MM.1S (cell line): ENCODE measurements around the gene CHMP2A.

Experiments
- DNase-seq: peaks from one replicate; pipeline ENCODE4 v3.0.0-alpha.2; 2015
- H2AFZ ChIP-seq: fragments of 300-600 bp; sonication (generic); 2 replicates; pipeline ENCODE4 v1.6.0; 2016; ENCODE audit warnings: antibody characterized with exemption, low read length
- H3F3A ChIP-seq: fragments of 300-600 bp; sonication (generic); 2 replicates; pipeline ENCODE4 v1.6.1; 2016; ENCODE audit warnings: mild to moderate bottlenecking, antibody characterized with exemption, low read length, moderate library complexity, mixed read lengths; ENCODE audit not compliant: insufficient read depth
- H3K27ac ChIP-seq: fragments of 300-600 bp; sonication (generic); 2 replicates; pipeline ENCODE4 v1.5.1; 2016; ENCODE audit warnings: mild to moderate bottlenecking, low read length
- H3K27me3 ChIP-seq: fragments of 300-600 bp; sonication (generic); replicated peaks from 2 replicates; pipeline ENCODE4 v1.6.0; 2016; ENCODE audit warnings: low read length; ENCODE audit not compliant: insufficient read depth
- H3K36me3 ChIP-seq: fragments of 300-600 bp; sonication (generic); replicated peaks from 2 replicates; pipeline ENCODE4 v1.6.1; 2016; ENCODE audit warnings: mild to moderate bottlenecking, low read length, mixed read lengths; ENCODE audit not compliant: insufficient read depth
- H3K4me1 ChIP-seq: fragments of 300-600 bp; sonication (generic); 2 replicates; pipeline ENCODE4 v1.6.1; 2016; ENCODE audit warnings: low read length, mixed read lengths
- H3K4me2 ChIP-seq: fragments of 300-600 bp; sonication (generic); 2 replicates; pipeline ENCODE4 v1.6.0; 2016; ENCODE audit warnings: low read depth, low read length
- H3K4me3 ChIP-seq: fragments of 300-600 bp; sonication (generic); 2 replicates; pipeline ENCODE4 v1.5.1; 2016; ENCODE audit warnings: low read length, mixed read lengths
- H3K79me2 ChIP-seq: fragments of 300-600 bp; sonication (generic); 2 replicates; pipeline ENCODE4 v1.6.1; 2016; ENCODE audit warnings: mixed run types, low read length, mixed read lengths
- H3K9ac ChIP-seq: fragments of 300-600 bp; sonication (generic); 2 replicates; pipeline ENCODE4 v1.6.1; 2016; ENCODE audit warnings: low read length, mixed read lengths
- H3K9me2 ChIP-seq: fragments of 300-600 bp; sonication (generic); replicated peaks from 2 replicates; pipeline ENCODE4 v1.6.1; 2016; ENCODE audit warnings: mild to moderate bottlenecking, low read length, mixed read lengths; ENCODE audit not compliant: insufficient read depth
- H3K9me3 ChIP-seq: fragments of 300-600 bp; sonication (generic); replicated peaks from 2 replicates; pipeline ENCODE4 v1.6.1; 2016; ENCODE audit warnings: mild to moderate bottlenecking, low read length, mixed read lengths; ENCODE audit not compliant: insufficient read depth
- H4K20me1 ChIP-seq: fragments of 300-600 bp; sonication (generic); 2 replicates; pipeline ENCODE4 v1.6.1; 2016; ENCODE audit warnings: mild to moderate bottlenecking, low read length, moderate library complexity, mixed read lengths; ENCODE audit not compliant: insufficient read depth
- CTCF ChIP-seq: fragments of 300-600 bp; sonication (generic); IDR thresholded peaks from 2 replicates; pipeline ENCODE4 v1.5.1; 2016; ENCODE audit warnings: antibody characterized with exemption, low read length, mixed read lengths
- EZH2 ChIP-seq: fragments of 300-600 bp; sonication (generic); optimal IDR thresholded peaks from 2 replicates; pipeline ENCODE3; 2017; ENCODE audit warnings: low read depth, mild to moderate bottlenecking, antibody characterized with exemption, low read length, mixed read lengths
- EZH2phosphoT487 ChIP-seq: fragments of 300-600 bp; sonication (generic); IDR thresholded peaks from 2 replicates; pipeline ENCODE4 v1.6.1; 2018; ENCODE audit warnings: antibody characterized with exemption, low read length

CHMP2A gene

GRCh38 chr19:58554494-58555368 is at the start of gene CHMP2A:
Gene CHMP2A (minus strand): TSS chr19:58555105. CDS start chr19:58554212, 893 bp downstream.
- no peaks in the 10 kb centered on the region for H3K9me3 ChIP-seq
- H3K27ac ChIP-seq, result peak within 1 kb of the TSS; percentile 88
- H3K9ac ChIP-seq, result peak within 1 kb of the TSS; percentile 92
- peak within 1 kb of the TSS; percentile 81 for H2AFZ ChIP-seq
- DNase-seq, result peak; percentile 96
- H4K20me1 ChIP-seq, result peaks cover 8% of the 10 kb centered on the region; the same call in 1 of the 2 replicates
- no peaks in the 10 kb centered on the region for H3K27me3 ChIP-seq
- peak within 1 kb of the TSS; percentile 95 for H3K4me3 ChIP-seq
- peaks cover 45% of the 10 kb centered on the region for H3K79me2 ChIP-seq
- TF ChIP-seq EZH2phosphoT487 (no peak), EZH2 (no peak), CTCF (no peak)
- peaks cover 22% of the 10 kb centered on the region for H3K4me1 ChIP-seq
- peaks cover 3% of the 10 kb centered on the region; the same call in 1 of the 2 replicates for H3K36me3 ChIP-seq
- H3F3A ChIP-seq, result peaks cover 63% of the 10 kb centered on the region
- H3K9me2 ChIP-seq, result no peaks in the 10 kb centered on the region
- peak within 1 kb of the TSS; percentile 98 for H3K4me2 ChIP-seq

DNA sequence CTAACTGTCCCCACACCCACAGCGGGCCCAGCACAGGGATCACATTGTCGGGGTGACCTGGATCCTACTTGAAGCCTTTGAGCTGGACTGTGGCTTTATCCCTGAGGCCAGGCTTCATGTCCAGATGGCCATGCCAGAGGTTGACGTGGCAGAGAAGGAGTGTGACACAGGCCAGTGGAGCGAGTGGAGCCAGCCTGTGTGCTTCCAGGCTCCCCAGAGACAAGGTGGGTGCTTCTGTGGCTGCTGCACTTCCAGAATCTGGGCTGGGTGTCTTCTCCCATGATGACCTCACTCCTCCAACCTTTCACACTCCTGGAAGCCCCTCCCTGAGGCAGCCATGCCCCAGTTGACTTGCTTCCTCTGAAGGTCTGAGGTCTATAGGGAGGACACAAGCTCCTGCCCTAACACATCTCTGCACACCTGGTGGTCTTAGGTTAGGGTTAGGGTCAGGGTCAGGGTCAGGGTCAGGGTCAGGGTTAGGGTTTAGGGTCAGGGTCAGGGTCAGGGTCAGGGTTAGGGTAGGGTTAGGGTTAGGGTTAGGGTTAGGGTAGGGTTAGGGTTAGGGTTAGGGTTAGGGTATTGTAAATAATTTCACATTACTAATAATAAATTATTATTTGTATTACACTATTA is 31.3 kb upstream of the CHMP2A start:
- no peaks in the 10 kb centered on the region for H3K79me2 ChIP-seq
- no peak overlapping the region for H3K27ac ChIP-seq
- H3K4me3 ChIP-seq, result no peak overlapping the region
- no peaks in the 10 kb centered on the region for H3K9me2 ChIP-seq
- H3K4me2 ChIP-seq, result no peak overlapping the region
- H3F3A ChIP-seq, result no peaks in the 10 kb centered on the region
- H3K27me3 ChIP-seq, result no peaks in the 10 kb centered on the region
- no peaks in the 10 kb centered on the region for H3K9me3 ChIP-seq
- no peak for DNase-seq
- no peaks in the 10 kb centered on the region for H3K36me3 ChIP-seq
- no peak overlapping the region for H3K9ac ChIP-seq
- no peaks in the 10 kb centered on the region for H3K4me1 ChIP-seq
- no peaks in the 10 kb centered on the region for H4K20me1 ChIP-seq
- no peak overlapping the region for H2AFZ ChIP-seq
- TF ChIP-seq EZH2phosphoT487, result no peak
- no peak for TF ChIP-seq EZH2
- TF ChIP-seq CTCF, result no peak

- H3K4me2 ChIP-seq, result no peak overlapping the region
- DNase-seq, result no peak
- no peak overlapping the region for H3K9ac ChIP-seq
- no peak overlapping the region for H2AFZ ChIP-seq
- TF ChIP-seq CTCF, result no peak
- TF ChIP-seq EZH2, result no peak
- no peak for TF ChIP-seq EZH2phosphoT487
- no peaks in the 10 kb centered on the region for H4K20me1 ChIP-seq
- no peaks in the 10 kb centered on the region for H3K79me2 ChIP-seq
- no peaks in the 10 kb centered on the region for H3K36me3 ChIP-seq
- H3F3A ChIP-seq, result no peaks in the 10 kb centered on the region
- no peaks in the 10 kb centered on the region for H3K4me1 ChIP-seq
- no peak overlapping the region for H3K27ac ChIP-seq
- no peak overlapping the region for H3K4me3 ChIP-seq
- no peaks in the 10 kb centered on the region for H3K27me3 ChIP-seq
- no peaks in the 10 kb centered on the region for H3K9me3 ChIP-seq
- no peaks in the 10 kb centered on the region for H3K9me2 ChIP-seq
Observed at GRCh38 chr19:58585442-58586132, 30.7 kb upstream of the CHMP2A start.
